Dendritic cell treated with granulocyte-macrophage colony-stimulating factor and Interleukin-4, amounts not matched to agents 40 ng/mL and 50 ng/mL, for 4 days (primary cell): ENCODE data around the gene ALPG.
"Not testable (repeated sequence)": the region's sequence is repeated elsewhere in the genome, so short reads cannot be mapped to it uniquely, and the experiment has no call there.

Experiments used
- H3K27ac Mint-ChIP-seq: one replicate; pipeline ENCODE4 v1.8.0; 2022; ENCODE audit warnings: mild to moderate bottlenecking, mixed read lengths
- H3K27me3 Mint-ChIP-seq: one replicate; pipeline ENCODE4 v1.8.0; 2022; ENCODE audit warnings: mild to moderate bottlenecking, mixed read lengths
- H3K36me3 Mint-ChIP-seq: one replicate; pipeline ENCODE4 v1.8.0; 2022; ENCODE audit warnings: low read depth, mixed read lengths
- H3K4me1 Mint-ChIP-seq: one replicate; pipeline ENCODE4 v1.8.0; 2022; ENCODE audit warnings: low read depth, mixed read lengths
- H3K4me3 Mint-ChIP-seq: one replicate; pipeline ENCODE4 v1.8.0; 2022; ENCODE audit warnings: mild to moderate bottlenecking, moderate library complexity, mixed read lengths
- H3K9me3 Mint-ChIP-seq: one replicate; pipeline ENCODE4 v1.8.0; 2022; ENCODE audit warnings: mixed read lengths
- intact Hi-C: fragments of 100-400 bp; cut with micrococcal nuclease; formaldehyde crosslinking; loops from one replicate; pipeline ENCODE4 v1.15.0; 2022

Gene ALPG

GRCh38 chr2:232415736-232416520, 9.3 kb downstream of the ALPG start:
- peaks cover 71% of the 10 kb centered on the region for H3K27me3 Mint-ChIP-seq
- intact Hi-C loops = no loop called here
- no peaks in the 10 kb centered on the region for H3K36me3 Mint-ChIP-seq
- H3K9me3 Mint-ChIP-seq = no peaks in the 10 kb centered on the region
- H3K4me3 Mint-ChIP-seq = no peak overlapping the region
- H3K27ac Mint-ChIP-seq = no peak overlapping the region
- H3K4me1 Mint-ChIP-seq = peaks cover 7% of the 10 kb centered on the region

- peaks cover 7% of the 10 kb centered on the region for H3K4me1 Mint-ChIP-seq
- intact Hi-C loops = no loop called here
- H3K27ac Mint-ChIP-seq = no peak overlapping the region
- peaks cover 73% of the 10 kb centered on the region for H3K27me3 Mint-ChIP-seq
- peaks cover 3% of the 10 kb centered on the region for H3K9me3 Mint-ChIP-seq
- H3K36me3 Mint-ChIP-seq = no peaks in the 10 kb centered on the region
- no peak overlapping the region for H3K4me3 Mint-ChIP-seq
Observed at GRCh38 chr2:232416521-232417470, 10.2 kb downstream of the ALPG start.

GRCh38 chr2:232417489-232417888, 10.8 kb downstream of the ALPG start:
- Mint-ChIP-seq H3K27ac (no peak overlapping the region), H3K4me3 (no peak overlapping the region), H3K36me3 (no peaks in the 10 kb centered on the region), H3K27me3 (peaks cover 78% of the 10 kb centered on the region), H3K9me3 (peaks cover 10% of the 10 kb centered on the region), H3K4me1 (peaks cover 7% of the 10 kb centered on the region)
- intact Hi-C loops = no loop called here

GRCh38 chr2:232418056-232418455, 11.4 kb downstream of the ALPG start:
- peaks cover 7% of the 10 kb centered on the region for H3K4me1 Mint-ChIP-seq
- no peak overlapping the region for H3K4me3 Mint-ChIP-seq
- peaks cover 76% of the 10 kb centered on the region for H3K27me3 Mint-ChIP-seq
- H3K36me3 Mint-ChIP-seq = no peaks in the 10 kb centered on the region
- no peak overlapping the region for H3K27ac Mint-ChIP-seq
- H3K9me3 Mint-ChIP-seq = peaks cover 15% of the 10 kb centered on the region
- intact Hi-C loops = no loop called here

GRCh38 chr2:232418466-232419244, 12.0 kb downstream of the ALPG start:
- peaks cover 7% of the 10 kb centered on the region for H3K4me1 Mint-ChIP-seq
- H3K27ac Mint-ChIP-seq = no peak overlapping the region
- intact Hi-C loops = no loop called here
- H3K27me3 Mint-ChIP-seq = peaks cover 76% of the 10 kb centered on the region
- peaks cover 21% of the 10 kb centered on the region for H3K9me3 Mint-ChIP-seq
- H3K4me3 Mint-ChIP-seq = peak overlapping the region; percentile 55
- H3K36me3 Mint-ChIP-seq = no peaks in the 10 kb centered on the region

GRCh38 chr2:232419245-232420072, 12.8 kb downstream of the ALPG start:
- H3K9me3 Mint-ChIP-seq = peaks cover 21% of the 10 kb centered on the region
- H3K27me3 Mint-ChIP-seq = peaks cover 74% of the 10 kb centered on the region
- H3K4me1 Mint-ChIP-seq = peaks cover 7% of the 10 kb centered on the region
- H3K4me3 Mint-ChIP-seq = peak overlapping the region; percentile 55
- H3K27ac Mint-ChIP-seq = no peak overlapping the region
- no peaks in the 10 kb centered on the region for H3K36me3 Mint-ChIP-seq
- intact Hi-C loops = no loop called here

GRCh38 chr2:232420073-232420454, 13.4 kb downstream of the ALPG start:
- intact Hi-C loops = no loop called here
- peaks cover 7% of the 10 kb centered on the region for H3K4me1 Mint-ChIP-seq
- H3K36me3 Mint-ChIP-seq = no peaks in the 10 kb centered on the region
- peaks cover 75% of the 10 kb centered on the region for H3K27me3 Mint-ChIP-seq
- H3K27ac Mint-ChIP-seq = no peak overlapping the region
- H3K9me3 Mint-ChIP-seq = peaks cover 21% of the 10 kb centered on the region
- H3K4me3 Mint-ChIP-seq = no peak overlapping the region

- Mint-ChIP-seq H3K9me3 (peaks cover 21% of the 10 kb centered on the region), H3K36me3 (no peaks in the 10 kb centered on the region), H3K4me1 (peaks cover 7% of the 10 kb centered on the region), H3K27me3 (peaks cover 78% of the 10 kb centered on the region), H3K4me3 (no peak overlapping the region), H3K27ac (no peak overlapping the region)
- intact Hi-C loops = no loop called here
Observed at GRCh38 chr2:232420463-232421188, 14.0 kb downstream of the ALPG start.

- H3K27me3 Mint-ChIP-seq = peaks cover 78% of the 10 kb centered on the region
- H3K36me3 Mint-ChIP-seq = no peaks in the 10 kb centered on the region
- intact Hi-C loops = no loop called here
- H3K27ac Mint-ChIP-seq = no peak overlapping the region
- H3K4me1 Mint-ChIP-seq = peaks cover 7% of the 10 kb centered on the region
- peaks cover 21% of the 10 kb centered on the region for H3K9me3 Mint-ChIP-seq
- H3K4me3 Mint-ChIP-seq = no peak overlapping the region
Observed at GRCh38 chr2:232421189-232421785, 14.6 kb downstream of the ALPG start.

- no peak overlapping the region for H3K27ac Mint-ChIP-seq
- H3K27me3 Mint-ChIP-seq = peaks cover 75% of the 10 kb centered on the region
- intact Hi-C loops = no loop called here
- H3K4me3 Mint-ChIP-seq = no peak overlapping the region
- H3K9me3 Mint-ChIP-seq = peaks cover 21% of the 10 kb centered on the region
- H3K36me3 Mint-ChIP-seq = no peaks in the 10 kb centered on the region
- H3K4me1 Mint-ChIP-seq = peaks cover 7% of the 10 kb centered on the region
Observed at GRCh38 chr2:232422051-232422450, 15.4 kb downstream of the ALPG start.

- Mint-ChIP-seq H3K27me3 (peaks cover 67% of the 10 kb centered on the region), H3K9me3 (peaks cover 21% of the 10 kb centered on the region)
- H3K4me1 Mint-ChIP-seq, H3K36me3 Mint-ChIP-seq, H3K4me3 Mint-ChIP-seq, H3K27ac Mint-ChIP-seq, intact Hi-C loops: not testable (repeated sequence)
Observed at GRCh38 chr2:232422996-232423395, 16.4 kb downstream of the ALPG start.

- H3K36me3 Mint-ChIP-seq, H3K4me1 Mint-ChIP-seq, H3K27ac Mint-ChIP-seq, intact Hi-C loops, H3K4me3 Mint-ChIP-seq: not testable (repeated sequence)
- peaks cover 62% of the 10 kb centered on the region for H3K27me3 Mint-ChIP-seq
- peaks cover 21% of the 10 kb centered on the region for H3K9me3 Mint-ChIP-seq
Observed at GRCh38 chr2:232423407-232423806, 16.8 kb downstream of the ALPG start.
